Measurements from ENCODE around the gene RPL37A. TPM values are rescaled to one million over a fixed set of nuclear protein-coding genes. Genes with fewer than 3 reads are reported as not detected.
A peak's percentile ranks its signal among the peaks of the same experiment; 100 is the strongest.

The RPL37A gene
- total RNA-seq, 2 experiments from 2014 or later = 4,110 to 4,316 TPM

- CTCF ChIA-PET = interaction anchor here (1.3 kb wide), 1 partner anchor 27 kb away, joined by 3 read pairs; no protein-coding TSS in a partner anchor
- H3K27ac Mint-ChIP-seq = no peak overlapping the region
Measured at GRCh38 chr2:216492597-216493333, 5.9 kb upstream of the RPL37A start.

GRCh38 chr2:216493334-216493685 is 5.3 kb upstream of the RPL37A start:
- POLR2A ChIA-PET = interaction anchor here (0.9 kb wide), 1 partner anchor 244 kb away, joined by 3 read pairs; no protein-coding TSS in a partner anchor
- peaks cover 6% of the 10 kb centered on the region for H3K36me3 Mint-ChIP-seq (ENCODE audit: low read depth)
- H3K9me3 Mint-ChIP-seq = no peaks in the 10 kb centered on the region
- no peak overlapping the region for H3K27ac Mint-ChIP-seq
- intact Hi-C loops (cut with micrococcal nuclease) = loop anchor here (10.0 kb wide), 1 partner anchor 379 kb away; no protein-coding TSS in a partner anchor
- H3K27me3 Mint-ChIP-seq = no peaks in the 10 kb centered on the region
- TF ChIP-seq CTCF (IDR thresholded peaks at IDR 0.05) = no peak
- no peak for DNase-seq
- ATAC-seq = no peak
- H3K4me3 Mint-ChIP-seq = no peak overlapping the region
- CTCF ChIA-PET = no interaction called here
- H3K4me1 Mint-ChIP-seq (ENCODE audit: low read depth) = peaks cover 22% of the 10 kb centered on the region

More at GRCh38 chr2:216492597-216493333, 5.9 kb upstream of the RPL37A start:
- ATAC-seq (peak; percentile 62), DNase-seq (no peak)
- peaks cover 6% of the 10 kb centered on the region for H3K36me3 Mint-ChIP-seq (ENCODE audit: low read depth)
- no peaks in the 10 kb centered on the region for H3K9me3 Mint-ChIP-seq
- intact Hi-C loops (cut with micrococcal nuclease) = loop anchor here (10.0 kb wide), 1 partner anchor 378 kb away; no protein-coding TSS in a partner anchor
- peaks cover 20% of the 10 kb centered on the region for H3K4me1 Mint-ChIP-seq (ENCODE audit: low read depth)
- POLR2A ChIA-PET = interaction anchor here (0.9 to 1.3 kb wide), 2 partner anchors 11 to 243 kb away, joined by 3 to 4 read pairs; no protein-coding TSS in a partner anchor
- H3K27me3 Mint-ChIP-seq = no peaks in the 10 kb centered on the region
- no peak for TF ChIP-seq CTCF (IDR thresholded peaks at IDR 0.05)
- H3K4me3 Mint-ChIP-seq = no peak overlapping the region

- H3K4me3 Mint-ChIP-seq = no peak overlapping the region
- TF ChIP-seq CTCF (IDR thresholded peaks at IDR 0.05) = no peak
- H3K27me3 Mint-ChIP-seq = no peaks in the 10 kb centered on the region
- intact Hi-C loops (cut with micrococcal nuclease) = loop anchor here (5.0 to 10.0 kb wide), 2 partner anchors 83 to 381 kb away; partner anchors contain the start of gene SMARCAL1
- ChIA-PET CTCF (no interaction called here), POLR2A (interaction anchor here (1.6 kb wide), 1 partner anchor 9 kb away, joined by 7 read pairs; no protein-coding TSS in a partner anchor)
- ATAC-seq (no peak), DNase-seq (no peak)
- peaks cover 29% of the 10 kb centered on the region for H3K36me3 Mint-ChIP-seq (ENCODE audit: low read depth)
- H3K9me3 Mint-ChIP-seq = no peaks in the 10 kb centered on the region
- no peak overlapping the region for H3K27ac Mint-ChIP-seq
- H3K4me1 Mint-ChIP-seq (ENCODE audit: low read depth) = peaks cover 29% of the 10 kb centered on the region
Measured at GRCh38 chr2:216495656-216496055, 3.0 kb upstream of the RPL37A start.

- peaks cover 42% of the 10 kb centered on the region for H3K4me1 Mint-ChIP-seq (ENCODE audit: low read depth)
- intact Hi-C loops (cut with micrococcal nuclease) = loop anchor here (5.0 to 10.0 kb wide), 2 partner anchors 85 to 383 kb away; partner anchors contain the start of gene SMARCAL1
- no peak for DNase-seq
- no peak for TF ChIP-seq CTCF (IDR thresholded peaks at IDR 0.05)
- peak overlapping the region; percentile 85 for H3K4me3 Mint-ChIP-seq
- H3K36me3 Mint-ChIP-seq (ENCODE audit: low read depth) = peaks cover 44% of the 10 kb centered on the region
- H3K27ac Mint-ChIP-seq = peak overlapping the region; percentile 95
- no peak for ATAC-seq
- ChIA-PET CTCF (interaction anchor here (1.1 to 1.8 kb wide), 4 partner anchors 10 to 388 kb away, joined by 3 to 7 read pairs (median 4); no protein-coding TSS in a partner anchor), POLR2A (interaction anchor here (0.8 to 2.2 kb wide), 5 partner anchors 7 to 22 kb away, joined by 3 to 16 read pairs (median 7); no protein-coding TSS in a partner anchor)
- H3K9me3 Mint-ChIP-seq = no peaks in the 10 kb centered on the region
- H3K27me3 Mint-ChIP-seq = no peaks in the 10 kb centered on the region
Measured at GRCh38 chr2:216497382-216498069, 1.1 kb upstream of the RPL37A start.

All from activated CD8-positive, alpha-beta T cell treated with anti-CD3 and anti-CD28 coated beads for 36 hours (primary cell).